GM21526 (cell line): ENCODE data around the gene SPINT3.

ENCODE experiments used
- ATAC-seq: cut with Tn5 transposase; IDR thresholded peaks from one replicate; pipeline ENCODE4 v1.9.1; 2021; ENCODE audit warnings: moderate library complexity; ENCODE audit not compliant: unreplicated experiment, low FRiP score

The SPINT3 gene

DNA sequence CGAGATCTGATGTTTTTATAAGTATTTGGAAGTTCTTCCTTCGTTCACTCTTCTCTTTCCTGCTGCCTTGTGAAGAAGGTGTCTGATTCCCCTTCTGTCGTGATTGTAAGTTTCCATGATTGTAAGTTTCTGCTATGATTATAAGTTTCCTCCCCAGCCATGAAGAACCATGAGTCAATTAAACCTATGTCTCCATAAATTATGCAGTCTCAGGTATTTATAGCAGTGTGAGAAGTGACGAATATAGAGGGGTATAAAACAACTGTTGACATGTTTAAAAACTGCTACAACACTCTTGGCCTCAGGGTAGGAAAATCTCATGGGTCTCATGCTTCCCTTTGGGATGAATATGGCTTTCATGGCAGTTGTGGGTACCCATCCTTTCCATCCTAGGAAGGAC, 51.7 kb downstream of the SPINT3 start:
- no peak for ATAC-seq

DNA sequence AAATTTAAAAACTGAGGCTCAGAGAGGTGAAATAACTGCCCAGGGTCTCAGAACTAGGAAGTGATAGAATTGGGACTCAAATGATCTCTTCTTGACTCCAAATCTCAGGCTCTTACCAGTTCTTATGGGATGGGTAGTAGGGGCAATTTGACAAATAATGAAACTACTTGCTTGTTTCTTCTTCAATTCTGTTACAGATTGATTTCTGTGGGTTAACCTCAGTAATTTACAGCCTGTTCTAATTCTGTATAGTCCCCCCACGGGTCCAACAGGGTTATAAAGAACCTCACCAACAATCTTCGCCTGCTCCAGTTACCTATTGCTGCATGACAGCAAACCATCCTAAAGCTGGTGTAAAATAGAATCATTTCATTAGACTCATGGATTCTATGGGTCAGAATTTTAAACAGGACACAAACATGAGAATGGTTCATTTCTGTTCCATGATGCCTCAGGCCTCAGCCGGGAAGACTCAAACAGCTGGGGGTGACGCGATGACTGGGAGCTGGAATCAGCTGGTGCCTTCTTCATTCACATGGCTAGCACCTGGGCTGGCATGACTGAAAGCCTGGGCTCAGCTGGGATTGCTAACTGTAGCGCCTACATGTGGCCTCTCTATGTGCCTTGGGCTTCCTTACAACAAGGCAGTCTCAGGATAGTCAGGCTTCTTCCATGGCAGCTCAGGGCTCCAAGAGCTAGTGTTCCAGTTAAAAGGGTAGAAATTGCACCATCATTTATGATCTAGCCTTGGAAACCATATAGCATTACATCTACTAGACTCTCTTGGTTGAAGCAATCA, 52.5 kb downstream of the SPINT3 start:
- ATAC-seq: no peak
